GM19324 (cell line): ENCODE measurements around the gene DENND5B.
A peak's percentile ranks its signal among the peaks of the same experiment; 100 is the strongest.
"Not testable (repeated sequence)": the region's sequence is repeated elsewhere in the genome, so short reads cannot be mapped to it uniquely, and the experiment has no call there.

Experiments used
- ATAC-seq: cut with Tn5 transposase; IDR thresholded peaks from one replicate; pipeline ENCODE4 v1.9.1; 2021; ENCODE audit warnings: mild to moderate bottlenecking, moderate library complexity; ENCODE audit not compliant: unreplicated experiment, low FRiP score

Gene DENND5B

DNA sequence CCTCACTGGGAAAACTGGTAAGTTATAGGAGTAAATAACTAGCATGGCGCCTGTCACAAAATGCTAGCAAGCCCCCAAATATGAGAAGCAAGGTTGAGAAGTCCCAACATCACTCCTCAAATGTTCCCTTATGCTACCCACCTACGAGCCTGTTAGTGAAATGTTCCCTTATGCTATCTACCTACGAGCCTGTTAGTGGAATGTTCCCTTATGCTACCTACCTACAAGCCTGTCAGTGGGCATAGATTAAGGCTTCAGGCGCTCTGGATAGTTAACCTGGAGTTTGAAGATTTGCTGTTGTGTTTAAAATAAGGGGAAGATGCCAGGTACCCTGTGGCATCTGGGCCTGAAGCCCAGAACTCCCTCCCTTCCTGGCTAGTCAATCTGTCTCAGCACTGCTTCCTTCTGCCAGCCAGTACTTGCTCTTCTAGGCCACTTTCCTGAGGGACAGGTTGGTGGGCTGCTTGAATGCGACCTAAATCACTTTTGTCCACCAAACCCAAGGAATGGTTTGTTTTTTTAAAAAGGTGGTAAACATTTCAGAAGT, 197.9 kb downstream of the DENND5B start:
- ATAC-seq, result no peak

DNA sequence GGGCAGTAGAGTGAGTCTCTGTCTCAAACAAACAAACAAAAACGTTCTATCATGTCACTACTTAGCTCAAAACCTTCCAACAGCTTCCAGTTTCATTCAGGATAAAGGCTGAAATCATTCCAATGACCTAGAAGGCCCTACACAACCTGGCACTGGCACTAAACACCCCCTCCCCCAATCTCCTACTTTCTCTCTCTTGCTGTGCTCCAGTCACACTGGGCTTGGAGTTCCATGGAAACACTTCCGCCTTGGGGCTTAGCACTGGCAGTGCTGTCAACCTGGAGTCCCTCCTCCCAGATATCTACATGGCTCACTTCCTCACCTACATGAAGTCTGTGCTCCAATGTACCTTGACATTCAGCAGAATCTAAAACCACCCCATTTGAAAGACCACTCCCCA, 199.9 kb downstream of the DENND5B start:
- no peak for ATAC-seq

- no peak for ATAC-seq
Measured at GRCh38 chr12:31388713-31389112, 202.2 kb downstream of the DENND5B start.

GRCh38 chr12:31387466-31387865, 203.5 kb downstream of the DENND5B start:
- no peak for ATAC-seq

DNA sequence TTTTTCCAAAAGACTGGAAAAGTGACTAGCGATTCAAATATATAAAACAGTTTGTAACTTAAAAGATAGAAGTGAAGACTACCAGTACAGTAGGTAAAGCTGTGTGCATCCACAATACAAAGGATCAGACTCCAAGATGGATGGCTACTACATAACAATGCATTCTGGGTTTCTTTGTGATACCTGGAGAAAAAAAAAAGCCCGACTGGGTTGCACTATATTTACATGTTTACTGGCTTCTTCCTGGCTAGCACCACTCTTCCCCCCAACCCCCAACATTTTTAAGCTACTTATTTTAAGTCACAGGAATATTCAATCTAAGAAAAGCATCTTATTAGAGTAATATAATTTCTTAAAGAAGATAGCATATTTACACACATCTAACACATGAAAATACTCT, 203.9 kb downstream of the DENND5B start:
- ATAC-seq, result no peak

DNA sequence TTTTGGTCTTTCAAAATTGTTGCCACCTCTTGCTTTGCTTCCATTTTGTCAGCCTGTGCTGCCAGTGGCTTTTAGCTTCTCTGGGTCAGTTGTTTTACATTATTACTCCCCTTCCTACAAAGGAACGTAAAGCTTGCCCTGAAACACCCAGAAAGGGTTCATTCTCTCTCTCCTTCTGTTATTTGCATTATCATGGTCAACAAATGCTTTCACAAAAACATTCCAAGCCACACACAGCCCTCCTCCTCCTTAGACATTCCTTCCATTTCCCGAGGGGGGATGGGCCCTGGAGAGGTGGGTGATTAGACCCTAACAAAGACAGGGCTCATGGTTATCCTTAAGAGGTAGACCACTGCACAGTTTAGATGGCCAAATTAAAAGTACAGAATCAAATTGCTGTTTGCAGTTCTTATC, 204.6 kb downstream of the DENND5B start:
- no peak for ATAC-seq

GRCh38 chr12:31377210-31377609, 213.7 kb downstream of the DENND5B start:
- ATAC-seq, result not testable (repeated sequence)

DNA sequence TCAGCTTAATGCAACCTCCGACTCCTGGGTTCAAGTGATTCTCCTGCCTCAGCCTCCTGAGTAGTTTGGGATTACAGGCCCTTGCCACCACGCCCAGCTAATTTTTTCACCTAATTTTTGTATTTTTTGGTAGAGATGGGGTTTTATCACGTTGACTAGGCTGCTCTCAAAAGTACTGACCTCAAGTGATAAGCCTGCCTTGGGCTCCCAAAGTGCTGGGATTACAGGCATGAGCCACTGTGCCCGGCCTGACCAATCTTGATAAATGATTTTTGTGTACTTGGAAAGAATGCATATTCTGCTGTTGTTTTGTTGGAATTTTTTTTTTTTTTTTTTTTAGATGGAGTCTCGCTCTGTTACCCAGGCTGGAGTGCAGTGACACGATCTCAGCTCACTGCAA, 215.5 kb downstream of the DENND5B start:
- not testable (repeated sequence) for ATAC-seq

- ATAC-seq, result no peak
Measured at GRCh38 chr12:31371256-31371620, 219.7 kb downstream of the DENND5B start.

GRCh38 chr12:31370531-31371255, 220.2 kb downstream of the DENND5B start:
- ATAC-seq, result no peak

DNA sequence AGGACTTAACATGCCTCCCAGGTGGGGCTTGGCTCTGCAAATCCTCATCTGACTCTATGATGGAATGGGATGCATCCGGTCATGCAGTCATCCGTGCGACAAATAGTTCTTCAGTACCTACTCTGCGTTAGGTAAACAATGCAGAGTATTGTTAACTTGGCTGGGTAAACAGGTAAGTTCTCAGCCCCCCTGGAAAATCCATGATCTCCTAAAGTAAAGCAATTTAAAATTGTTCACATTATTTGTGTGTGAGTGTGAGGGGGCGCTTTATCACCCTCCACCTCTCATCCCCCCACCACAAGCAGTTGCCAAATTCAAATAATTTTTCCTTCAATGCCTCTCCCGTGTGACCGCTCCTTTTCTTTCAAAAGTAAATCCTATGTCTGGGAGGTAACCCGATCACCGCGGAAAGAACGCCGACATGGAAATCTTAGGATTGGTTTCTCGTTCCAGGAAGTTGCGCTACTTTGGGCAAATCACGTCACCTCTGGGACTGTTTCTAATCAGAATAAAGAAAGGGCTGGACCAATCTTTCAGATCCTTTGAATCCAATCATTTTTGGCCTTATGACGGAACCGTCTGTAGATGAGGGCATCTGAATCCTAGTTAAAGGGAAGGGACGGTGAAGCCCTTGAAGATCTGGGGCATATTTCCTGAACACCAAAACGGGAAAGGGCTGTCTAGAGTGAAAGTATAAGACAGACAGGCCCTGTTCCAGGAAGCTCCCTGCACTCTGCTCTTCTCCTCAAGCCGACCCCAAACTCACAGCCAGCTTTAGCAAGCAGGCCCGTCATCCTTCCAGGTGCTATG, 221.0 kb downstream of the DENND5B start:
- ATAC-seq, result no peak

GRCh38 chr12:31368666-31369361, 222.1 kb downstream of the DENND5B start:
- ATAC-seq, result no peak

GRCh38 chr12:31366104-31366621, 224.8 kb downstream of the DENND5B start:
- no peak for ATAC-seq

GRCh38 chr12:31363831-31364230, 227.1 kb downstream of the DENND5B start:
- ATAC-seq, result no peak

DNA sequence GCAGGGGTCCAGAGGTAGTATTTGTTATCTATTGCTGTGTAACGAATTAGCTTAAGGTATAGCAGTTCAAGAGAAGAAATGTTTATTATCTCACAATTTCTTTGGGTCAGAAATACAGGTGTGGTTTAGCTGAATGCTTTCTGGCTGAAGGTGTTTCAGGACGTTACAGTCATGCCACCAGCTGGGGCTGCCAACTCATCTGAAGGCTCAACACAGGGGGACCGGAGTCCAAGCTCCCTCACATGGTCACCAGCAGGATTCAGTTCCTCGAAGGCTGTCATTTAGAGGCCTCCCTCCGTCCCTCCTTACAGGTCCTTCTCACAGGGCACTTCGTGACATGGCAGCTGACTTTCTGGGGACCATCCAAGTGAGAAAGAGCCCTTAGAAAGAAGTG, 227.5 kb downstream of the DENND5B start:
- ATAC-seq, result no peak

DNA sequence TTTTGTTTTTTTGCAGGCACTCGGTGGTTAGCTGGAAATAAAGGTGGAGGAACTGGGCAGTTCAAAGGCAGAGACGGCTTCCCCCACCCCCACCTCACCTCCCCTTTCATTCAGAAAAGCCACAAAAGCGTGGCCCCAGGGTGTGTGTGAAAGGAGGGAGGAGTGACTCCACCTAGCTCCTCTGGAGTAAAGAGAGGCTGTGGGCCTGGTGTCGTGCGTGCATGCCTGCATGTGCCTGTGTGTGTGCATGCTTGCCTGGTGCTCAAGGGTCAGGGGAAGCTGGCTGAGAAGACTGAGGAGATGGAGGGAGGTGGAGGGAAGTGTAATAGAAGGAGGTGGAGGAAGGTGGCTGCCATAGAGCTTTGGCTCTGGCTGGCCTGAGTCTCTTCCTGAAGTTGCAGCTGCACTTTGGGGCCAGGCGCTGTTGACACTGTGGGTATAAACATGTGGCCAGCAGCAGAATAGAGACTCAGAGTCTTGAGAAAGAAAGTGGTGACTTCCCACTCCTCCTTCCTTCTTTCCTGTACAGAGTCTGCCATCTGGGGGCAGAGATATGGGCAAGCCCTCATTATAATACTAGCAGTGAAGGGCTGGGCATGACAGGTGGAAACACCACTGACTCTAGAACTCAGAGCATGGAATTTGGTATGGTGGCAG, 228.0 kb downstream of the DENND5B start:
- ATAC-seq, result peak; percentile 76

DNA sequence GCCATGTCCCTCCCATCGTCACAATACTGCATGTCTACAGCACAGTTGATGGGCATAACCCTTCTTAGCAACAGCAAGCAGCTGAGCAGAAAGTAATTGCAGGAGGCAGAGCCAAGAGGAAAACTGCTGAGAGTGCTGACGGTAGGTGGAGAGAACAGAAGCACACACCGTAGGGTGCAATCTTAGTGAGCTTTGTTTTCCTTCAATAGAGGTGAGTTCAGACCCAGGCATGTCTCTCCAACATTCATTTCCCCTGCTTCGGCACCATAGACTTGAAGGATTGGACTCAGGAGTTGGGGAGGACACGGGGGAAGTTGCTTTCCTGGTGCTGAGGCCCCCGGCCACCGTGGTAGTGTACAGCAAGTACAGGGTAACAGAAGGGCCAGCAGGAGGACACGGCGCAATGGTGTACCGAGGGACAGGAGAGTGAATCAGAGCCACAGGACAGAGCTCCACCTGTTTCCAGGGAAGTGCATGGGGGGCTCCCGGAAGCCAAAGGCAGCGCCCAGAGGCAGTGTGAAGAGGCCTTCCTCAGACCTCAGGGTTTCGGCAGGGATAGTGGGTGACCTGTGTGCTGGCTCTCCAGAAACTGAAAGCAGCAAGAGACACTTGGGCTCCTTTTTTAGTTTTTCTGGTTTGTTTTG, 228.7 kb downstream of the DENND5B start:
- peak; percentile 61 for ATAC-seq

GRCh38 chr12:31361730-31362114, 229.2 kb downstream of the DENND5B start:
- no peak for ATAC-seq

GRCh38 chr12:31355747-31356107, 235.2 kb downstream of the DENND5B start:
- ATAC-seq, result no peak
